HG03571 (cell line): Measurements from ENCODE around the gene TSPAN5.
A peak's percentile ranks its signal among the peaks of the same experiment; 100 is the strongest.
"Not testable (repeated sequence)": the region's sequence is repeated elsewhere in the genome, so short reads cannot be mapped to it uniquely, and the experiment has no call there.

ENCODE experiments used
- ATAC-seq: cut with Tn5 transposase; IDR thresholded peaks from one replicate; pipeline ENCODE4 v1.9.1; 2021; ENCODE audit not compliant: unreplicated experiment

Gene TSPAN5

GRCh38 chr4:98470366-98470765, 188.0 kb downstream of the TSPAN5 start:
- ATAC-seq = no peak

DNA sequence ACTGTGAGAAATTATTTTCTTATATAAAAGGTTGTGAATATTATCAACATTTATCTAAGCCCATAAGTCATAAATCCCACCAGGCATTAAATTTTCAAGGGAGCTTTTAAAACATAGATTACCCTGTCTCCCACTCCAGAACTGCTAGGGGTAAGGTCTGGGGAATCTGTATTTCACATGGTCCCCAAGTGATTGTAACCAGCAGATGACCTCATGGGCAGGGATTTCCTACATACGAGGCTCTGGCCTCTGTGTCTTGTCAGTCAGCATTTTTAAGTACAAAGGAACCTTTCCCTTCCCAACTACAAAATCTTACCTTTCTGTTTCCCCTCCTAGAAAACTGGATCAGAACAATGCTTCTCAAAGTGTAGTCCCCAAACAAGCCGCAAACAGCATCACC, 188.6 kb downstream of the TSPAN5 start:
- no peak for ATAC-seq

DNA sequence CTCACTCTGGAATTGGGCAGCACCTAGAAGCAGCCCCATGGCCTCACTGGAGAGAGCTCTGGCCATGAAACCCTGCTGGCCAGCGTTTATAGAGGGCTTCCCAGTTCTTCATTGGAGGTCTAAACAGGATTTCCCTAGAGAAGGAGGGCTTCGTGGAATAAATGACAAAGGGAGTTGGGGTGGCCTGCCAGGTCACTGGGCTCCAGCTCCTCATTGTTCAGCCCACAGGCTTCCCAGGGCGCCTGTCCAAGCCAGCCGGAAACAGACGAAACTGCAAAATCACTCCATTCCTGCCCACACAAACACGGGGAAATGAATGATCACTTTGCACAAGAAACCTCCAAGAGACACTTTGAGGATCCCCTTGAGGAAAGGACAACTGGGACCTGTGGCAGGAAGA, 189.7 kb downstream of the TSPAN5 start:
- no peak for ATAC-seq

DNA sequence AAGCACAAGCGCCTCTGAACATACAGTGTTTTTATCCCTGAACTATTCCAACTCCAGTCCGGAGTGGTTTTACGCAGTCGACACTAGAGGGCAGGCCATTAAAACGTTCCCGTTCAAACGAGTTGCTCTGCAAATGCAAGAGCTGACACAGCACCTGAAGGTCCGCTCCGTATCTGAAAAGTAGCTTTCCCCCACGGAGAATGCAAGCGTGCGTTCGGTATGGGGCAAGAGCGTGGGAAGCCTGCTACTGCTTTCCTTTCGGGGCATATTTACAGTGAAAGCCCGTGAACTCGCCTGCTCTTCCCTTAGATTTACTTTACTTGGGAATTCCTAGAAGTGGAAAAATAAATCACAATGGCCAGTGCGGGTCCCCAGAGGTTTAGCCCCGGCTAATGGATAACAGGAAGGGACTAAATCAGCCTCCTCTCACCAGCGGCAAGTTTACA, 190.8 kb downstream of the TSPAN5 start:
- ATAC-seq = peak; percentile 96

- ATAC-seq = no peak
Observed at GRCh38 chr4:98466868-98467599, 191.4 kb downstream of the TSPAN5 start.

DNA sequence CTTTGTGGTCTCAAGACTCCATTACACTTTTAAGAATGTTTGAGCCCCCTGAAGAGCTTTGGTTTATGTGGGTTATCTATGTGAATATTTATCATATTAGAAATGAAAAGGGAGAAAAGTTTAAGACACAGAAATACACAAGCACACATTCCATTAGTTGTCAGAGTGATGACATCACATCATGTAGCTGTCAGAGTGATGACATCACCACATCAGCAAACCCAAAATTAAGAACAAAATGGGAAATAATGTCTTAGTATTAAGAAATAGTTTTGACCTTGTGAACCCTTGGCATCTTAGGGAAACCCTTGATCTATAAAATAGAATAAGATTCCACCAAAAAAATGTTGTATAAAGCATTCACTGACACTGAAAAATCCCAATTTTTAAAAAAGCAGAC, 195.9 kb downstream of the TSPAN5 start:
- no peak for ATAC-seq

- not testable (repeated sequence) for ATAC-seq
Observed at GRCh38 chr4:98461121-98461865, 197.1 kb downstream of the TSPAN5 start.

- ATAC-seq = not testable (repeated sequence)
Observed at GRCh38 chr4:98457422-98457821, 201.0 kb downstream of the TSPAN5 start.

DNA sequence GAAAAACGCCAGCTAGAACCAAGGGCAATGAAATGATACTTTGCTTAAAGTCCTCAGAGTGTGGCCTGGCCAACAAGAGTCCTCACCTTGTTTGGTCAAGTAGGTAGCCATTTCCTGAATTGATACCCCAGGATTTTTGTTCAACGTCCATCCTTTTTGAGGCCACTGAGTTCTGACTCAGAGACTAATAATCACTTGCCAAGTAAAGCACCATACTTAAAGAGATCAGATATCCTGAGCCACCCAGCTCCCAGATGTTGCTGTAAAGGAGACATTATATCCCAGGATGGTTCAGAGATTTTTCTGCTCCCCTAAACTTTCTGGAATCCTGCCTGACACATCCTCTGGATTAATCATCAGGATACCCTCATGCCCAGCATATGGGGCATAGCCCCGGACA, 206.3 kb downstream of the TSPAN5 start:
- no peak for ATAC-seq

GRCh38 chr4:98448908-98449307, 209.5 kb downstream of the TSPAN5 start:
- peak; percentile 28 for ATAC-seq

DNA sequence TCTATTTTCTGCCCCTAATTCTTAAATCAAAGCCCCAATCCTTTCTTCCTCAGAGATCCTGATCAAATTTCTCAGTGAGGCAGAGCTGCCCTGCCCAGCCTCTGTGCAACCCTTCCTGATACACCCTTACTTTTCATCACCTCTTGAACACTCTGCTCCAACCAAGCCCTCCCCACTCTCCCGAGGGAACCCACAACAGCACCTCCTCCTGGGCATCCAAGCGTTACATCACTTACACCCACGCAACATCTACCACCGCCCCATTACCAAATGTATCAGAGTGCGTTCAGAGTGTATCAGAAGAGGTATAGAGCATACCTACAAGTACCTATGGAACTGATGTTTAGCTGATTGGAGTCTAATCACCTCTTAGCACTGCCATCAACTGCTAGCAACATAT, 210.8 kb downstream of the TSPAN5 start:
- no peak for ATAC-seq

DNA sequence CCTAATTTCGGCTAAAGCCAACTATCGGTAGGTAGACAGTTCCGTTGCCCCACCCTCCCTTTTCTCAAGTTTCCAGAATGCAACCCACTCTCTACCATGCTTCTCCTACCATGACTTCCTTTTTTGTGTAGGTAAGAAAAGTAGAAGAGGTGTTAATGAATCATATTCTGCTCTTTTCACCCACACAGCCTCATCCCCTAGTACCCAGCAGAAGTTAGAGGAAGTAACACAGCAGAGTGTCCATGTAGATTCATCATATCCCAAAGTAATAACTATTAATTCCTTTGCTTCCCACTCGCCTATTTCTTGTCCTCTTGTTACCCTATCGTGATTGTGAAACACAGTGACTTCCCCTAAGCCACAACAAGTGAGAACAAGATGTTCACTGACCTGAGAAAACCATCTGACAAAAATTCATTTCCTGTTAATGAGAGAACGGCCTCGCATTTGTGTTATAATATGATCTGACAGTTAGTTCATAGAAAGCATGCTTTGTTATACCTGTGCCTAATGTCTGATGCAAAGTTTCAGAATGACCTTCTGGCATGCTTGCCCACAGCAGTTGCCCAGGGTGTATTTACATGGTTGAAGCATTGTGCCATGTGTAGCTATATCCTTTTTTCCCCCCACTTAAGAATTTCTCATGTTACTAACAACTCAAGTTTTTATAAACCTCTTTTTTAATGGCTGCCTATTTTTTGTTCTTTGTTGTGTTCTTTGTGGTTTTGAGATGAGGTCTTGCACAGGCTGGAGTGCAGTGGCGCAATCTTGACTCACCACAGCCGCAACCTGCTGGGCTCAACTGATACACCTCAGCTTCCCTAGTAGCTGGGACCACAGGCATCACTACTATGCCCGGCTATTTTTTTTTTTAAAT, 211.7 kb downstream of the TSPAN5 start:
- ATAC-seq = peak; percentile 87

- ATAC-seq = no peak
Observed at GRCh38 chr4:98444371-98444770, 214.0 kb downstream of the TSPAN5 start.

DNA sequence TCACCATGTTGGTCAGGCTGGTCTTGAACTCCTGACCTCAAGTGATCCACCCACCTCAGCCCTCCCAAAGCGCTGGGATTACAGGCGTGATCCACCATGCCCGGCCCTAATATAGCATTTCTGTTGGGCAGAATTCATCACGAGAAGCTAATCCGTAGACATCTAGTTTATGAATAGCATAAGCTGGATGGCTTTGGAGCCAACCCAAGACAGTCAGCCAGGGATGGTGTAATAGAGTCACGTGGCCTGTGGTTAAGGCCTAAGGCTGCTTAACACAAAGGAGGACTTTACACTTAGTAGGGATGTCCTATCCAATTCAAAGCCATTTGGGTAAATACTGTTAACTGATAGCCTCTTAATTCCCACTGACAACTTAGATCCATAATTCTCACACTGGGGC, 223.6 kb downstream of the TSPAN5 start:
- ATAC-seq = no peak

DNA sequence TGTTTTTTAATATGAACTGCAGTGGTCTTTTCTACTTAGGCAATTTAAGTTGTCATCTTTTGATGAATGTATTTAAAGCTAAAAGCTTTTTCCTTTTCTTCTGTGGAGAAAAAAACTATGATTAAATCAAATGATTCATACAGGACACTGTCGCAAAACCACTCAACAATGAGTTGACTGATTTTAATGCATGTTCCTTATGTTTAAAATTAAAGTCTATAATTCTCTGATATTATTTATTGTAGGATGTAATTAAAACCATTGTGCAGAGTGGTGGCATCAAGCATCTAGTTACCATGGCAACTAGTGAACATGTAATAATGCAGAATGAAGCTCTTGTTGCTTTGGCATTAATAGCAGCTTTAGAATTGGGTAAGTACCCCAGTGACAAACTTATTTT, 224.7 kb downstream of the TSPAN5 start:
- ATAC-seq = no peak

DNA sequence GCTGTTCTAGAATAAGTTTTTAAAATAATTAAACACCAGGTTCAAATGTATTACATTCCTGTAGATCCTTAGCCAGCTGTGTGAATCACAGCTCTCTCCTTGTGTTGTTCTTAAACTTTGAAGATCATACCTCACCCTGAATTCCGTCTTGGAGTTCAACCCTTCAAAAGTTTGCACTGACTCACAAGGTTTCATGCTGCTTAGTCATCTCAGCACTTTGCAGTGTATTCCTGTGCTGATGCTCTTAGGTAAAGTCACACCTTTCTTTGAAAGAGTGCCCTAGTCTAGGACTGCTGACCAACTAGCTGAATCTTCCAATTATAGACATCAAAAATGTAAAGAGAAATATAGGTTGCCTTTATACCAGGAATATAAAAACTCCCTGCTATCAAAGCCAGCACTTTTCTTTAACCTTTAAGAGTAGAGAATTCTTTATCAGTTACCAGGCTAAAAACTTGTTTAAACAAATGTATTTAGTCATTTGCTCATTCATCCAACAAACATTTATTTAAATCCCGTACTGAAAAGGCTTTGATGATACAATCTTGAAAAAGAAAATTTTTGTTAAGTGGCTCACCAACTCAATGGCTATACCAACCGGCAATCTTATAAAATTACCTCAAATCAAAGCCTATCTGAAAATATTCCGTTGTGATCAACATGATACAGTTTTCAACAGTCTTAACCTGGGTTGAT, 227.6 kb downstream of the TSPAN5 start:
- no peak for ATAC-seq

DNA sequence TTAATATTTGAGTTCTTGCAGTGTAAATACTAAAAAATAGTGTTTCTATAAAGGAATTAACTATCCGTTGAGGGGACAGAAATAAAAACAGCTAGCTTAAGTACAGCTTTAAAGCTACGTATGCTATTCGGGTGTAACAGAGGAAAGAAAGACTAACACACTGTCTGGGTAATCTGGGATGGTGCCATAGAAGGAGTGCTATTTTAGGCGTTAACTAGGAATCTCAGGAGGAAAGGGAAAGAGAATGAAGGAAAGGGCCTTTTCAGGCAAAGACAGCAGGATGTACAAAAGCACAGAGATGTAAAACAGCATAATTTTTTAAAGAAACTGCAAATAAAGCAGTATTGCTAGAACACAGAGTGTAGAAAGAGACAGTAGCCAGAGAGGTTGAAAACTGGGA, 235.4 kb downstream of the TSPAN5 start:
- no peak for ATAC-seq

GRCh38 chr4:98421111-98421510, 237.3 kb downstream of the TSPAN5 start:
- no peak for ATAC-seq
